ENCODE measurements around the gene RPH3AL. TPM values are rescaled to one million over a fixed set of nuclear protein-coding genes. Genes with fewer than 3 reads are reported as not detected.

The RPH3AL gene
- total RNA-seq, 1 experiment from 2014 or later = 26.0 TPM

GRCh38 chr17:330993-331701 lies 21.5 kb downstream of the RPH3AL start:
- Histone ChIP-seq H4K20me1 (ENCODE audit: insufficient read depth) (no peaks in the 10 kb centered on the region), H3K27me3 (ENCODE audit: insufficient read depth, low read depth) (no peaks in the 10 kb centered on the region), H3K4me2 (no peak overlapping the region), H3K9me2 (ENCODE audit: insufficient read depth) (no peaks in the 10 kb centered on the region), H3K4me3 (no peak overlapping the region), H3K4me1 (replicated peaks; ENCODE audit: insufficient read depth) (no peaks in the 10 kb centered on the region), H3K27ac (no peak overlapping the region), H3F3A (ENCODE audit: insufficient read depth, low read depth) (no peaks in the 10 kb centered on the region), H2AFZ (no peak overlapping the region), H3K9me3 (ENCODE audit: insufficient read depth, low read depth) (no peaks in the 10 kb centered on the region), H3K36me3 (ENCODE audit: low read depth) (no peaks in the 10 kb centered on the region), H3K79me2 (ENCODE audit: low read depth) (no peaks in the 10 kb centered on the region)
- ChIA-PET CTCF (no interaction called here), POLR2A (ENCODE audit: unreplicated experiment) (no interaction called here)
- intact Hi-C loops (cut with micrococcal nuclease; ENCODE audit: unreplicated experiment) = no loop called here
- no TSS peak for BruUV-seq (replicated peaks)
- no peak for TF ChIP-seq CTCF (conservative IDR thresholded peaks at IDR 0.05)
- no peak for DNase-seq

- no peaks in the 10 kb centered on the region for H3K36me3 ChIP-seq (ENCODE audit: low read depth)
- H3K4me2 ChIP-seq = no peak overlapping the region
- no peaks in the 10 kb centered on the region for H3K79me2 ChIP-seq (ENCODE audit: low read depth)
- no peaks in the 10 kb centered on the region for H4K20me1 ChIP-seq (ENCODE audit: insufficient read depth)
- H2AFZ ChIP-seq = no peak overlapping the region
- H3K27me3 ChIP-seq (ENCODE audit: insufficient read depth, low read depth) = no peaks in the 10 kb centered on the region
- H3K9me2 ChIP-seq (ENCODE audit: insufficient read depth) = no peaks in the 10 kb centered on the region
- POLR2A ChIA-PET (ENCODE audit: unreplicated experiment) = no interaction called here
- no peak for DNase-seq
- intact Hi-C loops (cut with micrococcal nuclease; ENCODE audit: unreplicated experiment) = no loop called here
- H3F3A ChIP-seq (ENCODE audit: insufficient read depth, low read depth) = no peaks in the 10 kb centered on the region
- no TSS peak for BruUV-seq (replicated peaks)
- H3K4me3 ChIP-seq = no peak overlapping the region
- CTCF ChIA-PET = no interaction called here
- no peaks in the 10 kb centered on the region for H3K9me3 ChIP-seq (ENCODE audit: insufficient read depth, low read depth)
- H3K4me1 ChIP-seq (replicated peaks; ENCODE audit: insufficient read depth) = no peaks in the 10 kb centered on the region
- H3K27ac ChIP-seq = no peak overlapping the region
- TF ChIP-seq EZH2 (IDR thresholded peaks at IDR 0.05; ENCODE audit: low read depth) (no peak), CTCF (conservative IDR thresholded peaks at IDR 0.05) (no peak)
These were observed 22.7 kb downstream of the RPH3AL start for GRCh38 chr17:329784-330420.

- no TSS peak for BruUV-seq (replicated peaks)
- Histone ChIP-seq H3K27ac (no peak overlapping the region), H3K9me3 (ENCODE audit: insufficient read depth, low read depth) (no peaks in the 10 kb centered on the region), H4K20me1 (ENCODE audit: insufficient read depth) (no peaks in the 10 kb centered on the region), H3F3A (ENCODE audit: insufficient read depth, low read depth) (no peaks in the 10 kb centered on the region), H3K27me3 (ENCODE audit: insufficient read depth, low read depth) (no peaks in the 10 kb centered on the region), H3K79me2 (ENCODE audit: low read depth) (no peaks in the 10 kb centered on the region), H3K4me1 (replicated peaks; ENCODE audit: insufficient read depth) (no peaks in the 10 kb centered on the region), H2AFZ (no peak overlapping the region), H3K9me2 (ENCODE audit: insufficient read depth) (no peaks in the 10 kb centered on the region), H3K4me3 (no peak overlapping the region), H3K36me3 (ENCODE audit: low read depth) (no peaks in the 10 kb centered on the region), H3K4me2 (no peak overlapping the region)
- DNase-seq = no peak
- ChIA-PET CTCF (no interaction called here), POLR2A (ENCODE audit: unreplicated experiment) (no interaction called here)
- intact Hi-C loops (cut with micrococcal nuclease; ENCODE audit: unreplicated experiment) = no loop called here
- TF ChIP-seq EZH2 (IDR thresholded peaks at IDR 0.05; ENCODE audit: low read depth) = no peak
- no peak for TF ChIP-seq CTCF (conservative IDR thresholded peaks at IDR 0.05)
These were observed 24.6 kb downstream of the RPH3AL start for GRCh38 chr17:327971-328370.
